Lung (tissue), 16 donors: Measurements from ENCODE around the gene KRTAP12-2. TPM values are rescaled to one million over a fixed set of nuclear protein-coding genes. Genes with fewer than 3 reads are reported as not detected.

Source experiments
- ATAC-seq: fragments of 200-7000 bp; cut with Tn5 transposase; one replicate; pipeline ENCODE4 v1.9.1; 2020; ENCODE audit warnings: moderate number of reproducible peaks; ENCODE audit not compliant: insufficient read depth, low FRiP score
- DNase-seq, 3 donors: peaks; one replicate each; pipeline ENCODE4 v3.0.0-alpha.2; 2013 to 2017
- H3K27ac ChIP-seq, 2 donors: one replicate each; pipeline ENCODE4 v1.5.1; 2013; ENCODE audit warnings: mild to moderate bottlenecking in 2 of 2, moderate library complexity in 2 of 2, control low read depth in 1 of 2, inconsistent platforms in 1 of 2, low read depth in 1 of 2, low read length in 1 of 2
- H3K27me3 ChIP-seq, 3 donors: one replicate each; pipeline ENCODE4 v1.5.1; 2013; ENCODE audit warnings: low read length in 2 of 3; ENCODE audit not compliant: control insufficient read depth in 3 of 3, insufficient read depth in 3 of 3
- H3K36me3 ChIP-seq, 4 donors: one replicate each; pipeline ENCODE4 v1.5.1; 2013; ENCODE audit warnings: low read length in 4 of 4, mild to moderate bottlenecking in 1 of 4, moderate library complexity in 1 of 4; ENCODE audit not compliant: control insufficient read depth in 4 of 4, insufficient read depth in 4 of 4
- H3K4me1 ChIP-seq, 5 donors: one replicate each; pipeline ENCODE4 v1.5.1; 2013; ENCODE audit warnings: low read length in 5 of 5, mild to moderate bottlenecking in 2 of 5, moderate library complexity in 1 of 5; ENCODE audit not compliant: control insufficient read depth in 5 of 5, insufficient read depth in 5 of 5
- H3K4me3 ChIP-seq: one replicate; pipeline ENCODE4 v1.5.1; 2013; ENCODE audit warnings: mild to moderate bottlenecking, control low read depth, moderate library complexity
- H3K9ac ChIP-seq, 2 donors: one replicate each; pipeline ENCODE4 v1.5.1; 2013; ENCODE audit warnings: low read length in 2 of 2, control low read depth in 1 of 2; ENCODE audit not compliant: insufficient read depth in 1 of 2
- H3K9me3 ChIP-seq, 4 donors: one replicate each; pipeline ENCODE4 v1.5.1; 2013; ENCODE audit warnings: low read length in 3 of 4, mild to moderate bottlenecking in 1 of 4, moderate library complexity in 1 of 4; ENCODE audit not compliant: control insufficient read depth in 4 of 4, insufficient read depth in 3 of 4
- CTCF ChIP-seq: IDR thresholded peaks from 2 replicates; pipeline ENCODE4 v1.5.1; 2012; ENCODE audit warnings: mild to moderate bottlenecking; ENCODE audit errors: control extremely low read depth, extremely low read depth
- WGBS, 2 donors: extraction: QIAGEN DNeasy Blood & Tissue Kit; methylation state at CpG; one replicate each; pipeline ENCODE4 v1.1.7; 2013; 5-methylcytosine and 5-hydroxymethylcytosine counted together
- long read RNA-seq, 5 donors: transcript quantifications; one replicate each; lab custom pipeline, GENCODE V29; 2026
- polyA plus RNA-seq, 2 donors: library from polyadenylated mRNA; stranded (reverse); fragments of 200-250 nt; gene quantifications; one replicate each; pipeline ENCODE4 v1.2.1, GENCODE V29; 2013
- total RNA-seq, 2 donors: library from RNA; depleted of rRNA in 1 of 2; stranded (reverse); fragments of >200 nt in 1 of 2; gene quantifications; one replicate each; pipeline ENCODE4 v1.2.1, GENCODE V29; 2014 to 2021
- donor health status: control.
- donor health status: control.
- donor health status: Bipolar disorder and iron deficiency.
- donor health status: healthy.
- donor health status: DM: yes; HTN: yes; CAD: no.

The KRTAP12-2 gene
- total RNA-seq (not detected), polyA plus RNA-seq (not detected)
- long read RNA-seq, donor 1 = 0 reads
- long read RNA-seq, donor 2 = 0 reads
- long read RNA-seq, donor 3 = 0 reads
- long read RNA-seq, donor 4 = 0 reads
- long read RNA-seq, donor 5 = 0 reads

GRCh38 chr21:44666401-44667320 lies at the start of gene KRTAP12-2:
Gene KRTAP12-2 (minus strand): TSS chr21:44666927. CDS start chr21:44666886, 41 bp downstream.
- WGBS, 2 donors = 68 to 76% methylated on average over 19 of the region's 19 CpGs
- ATAC-seq (no peak), DNase-seq (no peak)
- Histone ChIP-seq H3K4me3 (no peak within 1 kb of the TSS), H3K9me3 (peaks cover 0 to 8% (median 1%) of the 10 kb centered on the region in 4 donors), H3K36me3 (no peaks in the 10 kb centered on the region), H3K9ac (no peak within 1 kb of the TSS), H3K27me3 (no peaks in the 10 kb centered on the region), H3K27ac (no peak within 1 kb of the TSS), H3K4me1 (no peaks in the 10 kb centered on the region)
- TF ChIP-seq CTCF = no peak

GRCh38 chr21:44714905-44715304 lies 48.2 kb upstream of the KRTAP12-2 start:
- Histone ChIP-seq H3K27me3 (peaks cover 11 to 63% (median 41%) of the 10 kb centered on the region in 3 donors), H3K36me3 (no peaks in the 10 kb centered on the region), H3K9me3 (peaks cover 0 to 3% (median 0%) of the 10 kb centered on the region in 4 donors), H3K4me1 (peaks cover 0 to 23% (median 0%) of the 10 kb centered on the region in 5 donors), H3K4me3 (no peak overlapping the region), H3K9ac (no peak overlapping the region), H3K27ac (no peak overlapping the region)
- ATAC-seq = no peak
- no peak for TF ChIP-seq CTCF
- WGBS, 2 donors = 14 to 29% methylated on average over 8 of the region's 8 CpGs
- no peak for DNase-seq

- WGBS, 2 donors = 85 to 87% methylated on average over 10 of the region's 10 CpGs
- DNase-seq = peak in 1 of 3 donors; percentile 6
These were observed 47.1 kb upstream of the KRTAP12-2 start for GRCh38 chr21:44713846-44714245.

More at GRCh38 chr21:44713846-44714245, 47.1 kb upstream of the KRTAP12-2 start:
- TF ChIP-seq CTCF = no peak
- Histone ChIP-seq H3K36me3 (no peaks in the 10 kb centered on the region), H3K4me1 (peaks cover 0 to 30% (median 4%) of the 10 kb centered on the region in 5 donors), H3K9ac (no peak overlapping the region), H3K9me3 (peaks cover 0 to 6% (median 0%) of the 10 kb centered on the region in 4 donors), H3K27me3 (peaks cover 17 to 73% (median 51%) of the 10 kb centered on the region in 3 donors), H3K4me3 (no peak overlapping the region), H3K27ac (no peak overlapping the region)
- no peak for ATAC-seq
